Activated naive CD8-positive, alpha-beta T cell treated with anti-CD3 and anti-CD28 coated beads, Interleukin-2, amount 50 U/mL, for 16 hours (primary cell): ENCODE data around the gene TMPRSS3.
"Not testable (repeated sequence)": the region's sequence is repeated elsewhere in the genome, so short reads cannot be mapped to it uniquely, and the experiment has no call there.

Experiments used
- DNase-seq: peaks from one replicate; pipeline ENCODE4 v3.0.0-alpha.2; 2020; ENCODE audit warnings: low read depth, low spot score

Gene TMPRSS3

DNA sequence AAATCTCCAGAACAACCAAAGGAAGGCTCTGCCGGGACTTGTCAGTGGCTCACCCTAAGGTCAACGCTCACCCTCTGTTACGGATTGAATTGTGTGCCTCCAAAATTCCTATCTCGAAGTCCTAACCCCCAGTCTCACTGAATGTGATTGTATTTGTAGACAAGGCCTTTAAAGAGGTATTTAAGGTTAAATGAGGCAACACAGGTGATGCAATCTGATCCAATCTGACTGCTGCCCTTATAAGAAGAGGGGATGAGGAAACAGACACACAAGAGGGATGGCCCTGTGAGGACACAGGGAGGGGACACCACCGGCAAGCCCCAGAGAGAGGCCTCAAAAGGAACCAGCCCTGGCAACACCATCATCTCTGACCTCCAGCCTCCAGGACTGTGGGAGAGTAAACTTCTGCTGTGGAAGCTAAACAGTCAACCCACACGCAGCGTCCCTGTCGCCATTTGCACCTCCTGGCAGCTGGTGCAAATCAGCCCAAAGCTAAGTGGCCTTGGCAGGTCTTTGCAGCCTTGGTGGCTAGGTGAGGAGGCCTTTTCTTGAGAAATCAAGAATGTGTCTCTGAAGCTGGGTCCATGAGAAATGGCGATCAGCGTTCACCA is 32.1 kb upstream of the TMPRSS3 start:
- no peak for DNase-seq

DNA sequence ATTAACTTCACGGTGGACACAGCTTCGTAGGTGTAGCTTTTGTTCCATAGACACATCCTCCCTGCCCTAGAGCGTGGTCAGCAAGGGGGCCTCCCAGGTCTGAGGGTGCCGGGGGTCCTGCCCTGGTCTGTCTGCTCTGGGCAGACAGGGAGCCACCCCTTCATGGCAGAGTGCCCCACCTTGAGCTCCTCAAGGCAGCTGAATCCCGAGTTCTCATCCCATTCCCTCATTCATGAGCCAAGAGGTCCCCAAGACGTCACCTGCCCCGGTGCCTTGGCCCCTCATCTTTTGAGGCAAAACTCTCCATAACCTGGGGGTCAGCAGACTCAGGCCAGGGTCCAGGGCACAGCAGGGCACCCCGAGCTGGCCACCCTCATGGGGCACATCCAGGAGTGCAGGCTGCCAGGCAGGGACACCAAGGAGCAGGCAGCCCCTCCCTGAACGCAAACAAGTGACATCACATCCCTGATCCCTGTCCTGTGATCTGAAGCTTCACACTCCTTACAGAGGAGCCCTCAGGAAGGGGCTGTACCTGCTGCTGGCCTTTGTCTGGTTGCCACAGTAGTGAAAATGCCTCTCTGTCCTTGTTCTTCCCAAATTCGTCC is 31.1 kb upstream of the TMPRSS3 start:
- DNase-seq, result no peak

DNA sequence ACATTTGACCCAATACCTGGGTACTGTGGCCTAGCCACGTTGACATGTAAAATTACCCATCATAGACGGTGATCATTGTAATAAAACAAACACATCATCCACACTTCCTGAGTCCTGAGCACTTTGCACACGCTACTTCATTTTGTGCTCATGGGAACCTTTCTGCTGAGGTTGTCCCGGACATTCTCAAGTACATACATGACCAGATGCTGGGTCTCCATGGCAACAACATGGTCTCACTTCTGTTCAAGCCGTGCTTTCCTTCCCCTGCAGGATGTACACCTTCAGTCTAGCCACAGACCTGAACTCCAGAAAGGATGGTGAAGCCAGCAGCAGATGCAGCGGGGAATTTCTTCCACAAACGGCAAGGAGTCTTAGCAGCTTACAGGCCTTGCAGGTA is 30.6 kb upstream of the TMPRSS3 start:
- no peak for DNase-seq

DNA sequence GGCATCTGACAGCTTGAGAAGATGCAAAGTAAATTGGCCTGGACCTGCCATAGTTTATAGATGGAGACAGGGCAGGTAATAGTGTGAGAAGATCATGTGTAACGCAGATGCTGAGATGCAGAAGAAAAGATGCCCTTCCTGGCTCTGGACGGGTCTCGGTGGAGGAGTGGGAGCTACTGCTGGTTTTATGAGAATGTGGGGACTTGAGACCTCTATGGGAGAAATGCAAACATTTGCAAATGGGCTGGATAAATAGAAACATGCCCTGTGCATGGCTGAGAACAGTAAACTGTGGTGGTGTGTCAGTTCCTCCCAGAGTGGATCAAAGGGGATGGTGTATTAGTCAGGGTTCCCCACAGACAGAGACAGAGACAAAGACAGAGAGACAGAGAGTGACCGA is 29.7 kb upstream of the TMPRSS3 start:
- DNase-seq, result no peak

GRCh38 chr21:42424914-42425541 is 29.2 kb upstream of the TMPRSS3 start:
- no peak for DNase-seq

GRCh38 chr21:42423685-42424084 is 27.8 kb upstream of the TMPRSS3 start:
- DNase-seq, result no peak

GRCh38 chr21:42423197-42423675 is 27.4 kb upstream of the TMPRSS3 start:
- no peak for DNase-seq

DNA sequence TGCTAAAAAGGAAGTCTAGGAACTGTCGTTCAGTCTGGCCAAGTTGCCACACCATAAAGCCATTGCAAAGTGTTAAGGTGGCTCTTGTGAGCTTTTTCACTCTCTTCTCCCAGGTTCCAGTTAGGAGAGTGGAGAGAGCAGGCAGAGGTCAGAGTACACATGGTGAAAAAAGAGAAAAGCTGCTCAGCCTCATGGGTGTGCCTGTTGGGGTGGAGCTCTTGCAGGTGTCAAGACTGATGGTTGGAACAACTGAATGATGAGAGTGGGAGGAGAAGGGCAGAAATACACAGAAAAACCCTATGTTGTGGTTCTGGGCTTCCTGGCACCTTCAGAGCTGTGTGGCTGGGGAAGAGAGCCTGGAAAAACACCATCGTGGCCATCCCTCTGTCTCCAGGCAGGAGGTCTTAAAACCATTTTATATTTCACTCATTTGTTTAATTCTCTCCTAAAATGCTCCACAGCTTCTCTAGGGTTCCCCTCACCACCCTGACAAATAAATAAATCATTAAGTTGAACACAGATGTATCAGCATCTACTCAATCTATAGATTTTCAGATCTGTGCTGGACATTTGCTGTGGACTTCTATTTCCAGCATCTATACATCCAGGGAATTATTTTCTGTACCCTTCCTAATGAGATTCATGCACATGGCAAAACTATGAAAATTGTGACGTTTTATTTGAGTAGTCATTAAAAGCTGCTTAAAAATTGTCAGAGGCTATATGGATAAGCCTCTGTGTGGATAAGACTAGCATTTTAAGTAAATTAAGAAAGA is 25.4 kb upstream of the TMPRSS3 start:
- no peak for DNase-seq

DNA sequence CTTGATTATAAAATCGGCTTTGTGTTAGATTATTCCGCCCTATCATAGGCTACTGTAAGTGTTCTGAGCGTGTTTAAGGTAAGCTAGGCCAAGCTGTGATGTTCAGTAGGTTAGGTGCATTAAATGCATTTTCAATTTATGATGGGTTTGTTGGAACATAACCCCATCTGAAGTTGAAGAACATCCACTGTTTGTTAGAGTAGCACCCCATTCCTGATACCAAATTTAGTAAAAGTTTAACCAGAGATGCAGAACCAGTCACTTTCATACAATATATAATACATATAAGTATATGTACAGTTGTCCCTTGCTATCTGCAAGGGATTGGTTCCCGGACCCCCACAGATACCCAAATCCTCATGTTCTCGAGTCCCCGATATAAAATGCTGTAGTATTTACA is 24.0 kb upstream of the TMPRSS3 start:
- DNase-seq, result no peak

GRCh38 chr21:42418886-42419285 is 23.0 kb upstream of the TMPRSS3 start:
- DNase-seq, result no peak

DNA sequence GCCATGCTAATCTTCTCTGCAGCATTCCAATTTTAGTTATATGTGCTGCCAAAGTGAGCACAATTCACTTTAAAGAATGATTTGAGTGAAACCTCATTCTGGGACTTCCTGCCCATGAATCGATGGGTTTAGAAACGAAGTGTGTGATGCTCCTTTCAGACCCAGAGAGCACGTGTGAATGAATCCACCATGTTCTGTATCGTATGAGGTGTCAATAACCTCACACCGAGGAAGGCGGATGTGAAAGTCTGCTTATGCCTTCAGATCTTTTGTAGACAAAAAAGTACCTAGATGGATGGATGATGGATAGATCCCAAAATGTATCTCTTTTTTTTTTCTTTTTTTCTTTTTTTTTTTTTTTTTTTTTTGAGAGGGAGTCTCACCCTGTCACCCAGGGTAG is 21.7 kb upstream of the TMPRSS3 start:
- no peak for DNase-seq

DNA sequence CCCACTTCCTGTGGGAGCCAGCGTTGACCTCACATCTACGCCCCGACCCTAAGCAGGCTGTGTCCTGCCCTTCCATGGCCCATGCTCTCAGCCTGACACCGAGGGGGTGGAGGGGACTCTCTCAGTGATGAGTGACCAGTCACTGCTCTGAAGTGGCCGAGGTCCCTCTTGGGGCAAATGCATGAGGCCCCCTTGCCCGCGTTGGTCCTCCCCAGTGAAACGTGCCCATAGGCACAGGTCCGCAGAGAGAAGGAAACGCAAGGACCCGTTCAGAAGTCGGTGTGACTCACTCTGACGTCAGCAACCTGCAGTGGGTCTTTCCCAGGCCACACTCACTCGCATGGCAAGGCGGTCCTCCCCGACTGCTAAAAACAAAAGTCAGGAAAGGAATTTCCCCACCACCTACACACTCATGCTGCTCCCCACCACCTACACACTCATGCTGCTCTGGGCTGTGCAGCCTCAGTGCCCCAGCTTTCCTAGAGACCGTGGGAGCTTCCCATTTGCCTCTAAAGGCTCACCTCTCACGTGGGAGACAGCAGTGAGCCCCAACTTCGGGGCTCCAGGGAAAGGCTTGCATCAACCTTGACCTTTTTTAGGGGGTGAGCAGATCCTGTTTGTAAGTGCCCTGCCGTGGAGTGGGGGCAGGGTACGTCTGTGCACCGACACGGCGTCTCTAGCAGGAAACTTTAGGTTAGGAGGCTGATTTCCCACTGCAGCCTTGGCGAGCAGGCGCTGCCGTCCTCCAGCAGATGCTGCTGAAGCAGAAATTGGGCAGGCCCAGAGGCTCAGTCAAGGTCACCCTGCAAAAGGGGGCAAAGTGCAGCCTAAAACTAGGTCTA is 19.3 kb upstream of the TMPRSS3 start:
- DNase-seq, result peak; percentile 92

GRCh38 chr21:42414553-42414927 is 18.7 kb upstream of the TMPRSS3 start:
- DNase-seq, result no peak

DNA sequence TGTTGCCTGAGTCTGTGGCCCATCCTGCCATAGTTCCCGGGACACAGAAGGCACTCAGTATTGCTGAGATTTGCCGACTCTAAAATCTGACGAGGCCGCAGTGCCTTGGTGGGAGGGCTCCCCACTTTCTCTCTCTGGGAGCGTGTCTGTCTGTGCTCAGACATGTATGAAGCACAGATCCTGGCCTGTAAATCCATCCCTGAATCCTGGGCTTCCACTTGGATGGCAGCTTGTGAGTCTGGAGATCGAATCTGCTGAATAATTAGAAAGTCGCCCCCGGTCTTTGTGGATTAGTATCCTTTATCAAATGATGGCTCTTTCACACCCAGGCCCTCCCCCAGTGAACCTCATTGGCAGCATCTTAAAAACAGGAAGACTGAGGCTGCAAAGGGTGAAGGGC is 18.2 kb upstream of the TMPRSS3 start:
- DNase-seq, result no peak

DNA sequence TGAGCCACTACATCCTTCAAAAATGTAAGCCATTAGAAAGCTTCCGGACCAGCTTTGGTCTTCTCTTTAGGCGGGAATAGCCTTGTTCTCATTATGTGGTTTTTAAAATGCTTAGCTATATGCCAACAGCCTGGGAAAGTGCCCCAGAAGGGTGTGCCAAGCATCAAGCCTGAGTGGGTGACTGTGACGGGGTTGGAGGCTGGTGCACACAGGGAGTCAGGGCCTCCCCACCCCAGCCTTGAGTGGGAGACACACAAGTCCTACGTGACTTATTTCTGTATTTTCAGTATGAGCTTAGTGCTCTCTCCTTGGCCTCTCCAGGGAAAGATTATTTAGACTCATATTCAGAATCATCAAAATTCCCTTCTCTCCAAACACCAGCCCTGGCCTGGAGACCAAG is 17.6 kb upstream of the TMPRSS3 start:
- no peak for DNase-seq

- no peak for DNase-seq
These were observed 17.2 kb upstream of the TMPRSS3 start for GRCh38 chr21:42413093-42413492.

DNA sequence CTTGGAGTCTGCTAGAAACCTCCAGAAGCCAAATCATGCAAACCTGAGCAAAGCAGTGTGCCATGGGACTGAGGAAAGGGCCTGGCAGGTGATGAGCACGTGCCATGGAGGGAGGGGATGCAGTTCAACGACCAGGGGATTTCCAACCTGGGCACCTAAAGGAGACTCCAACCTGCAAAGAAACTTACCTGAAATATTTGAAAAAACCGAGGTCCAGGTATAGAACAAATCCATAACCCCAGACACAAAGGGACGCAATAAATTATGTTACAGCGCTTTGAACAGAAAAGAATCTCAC is 16.7 kb upstream of the TMPRSS3 start:
- no peak for DNase-seq

DNA sequence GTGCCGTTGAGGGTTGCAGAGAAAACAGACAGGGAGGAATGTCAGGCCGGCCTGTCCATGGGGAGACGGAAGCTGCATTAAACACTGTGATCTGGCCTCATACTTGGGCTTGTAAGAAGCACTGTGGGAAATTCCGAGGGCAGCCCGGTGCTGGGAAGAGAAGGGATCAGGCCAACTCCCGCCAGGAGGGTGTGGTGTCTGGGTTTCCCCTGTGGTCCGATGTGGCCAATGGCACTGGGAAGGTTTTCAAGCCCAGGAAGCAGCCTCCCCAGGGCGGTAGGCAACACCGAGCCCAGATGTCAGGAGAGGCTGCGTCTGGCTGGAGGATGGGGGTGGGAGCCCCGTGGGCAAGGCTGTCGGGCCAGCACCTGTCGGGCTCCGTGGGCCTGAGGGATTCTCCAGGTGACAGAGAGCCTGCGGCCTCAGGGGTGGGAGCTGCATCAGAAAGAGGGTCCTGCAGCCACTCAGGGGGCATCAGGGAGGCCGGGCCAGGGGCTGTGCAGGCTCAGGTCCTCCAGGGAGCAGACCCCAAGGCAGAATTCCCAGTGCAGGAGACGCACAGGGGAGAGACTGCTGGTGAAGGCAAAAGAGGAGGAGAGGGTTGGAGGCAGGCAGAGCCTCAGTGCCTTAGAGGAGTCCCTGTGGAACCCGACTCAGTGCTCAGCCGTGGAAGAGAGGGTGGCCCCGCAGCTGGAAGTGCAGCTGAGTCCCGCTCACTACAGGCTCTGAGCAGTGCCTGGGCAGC is 16.2 kb upstream of the TMPRSS3 start:
- DNase-seq, result no peak

- DNase-seq, result no peak
These were observed 15.5 kb upstream of the TMPRSS3 start for GRCh38 chr21:42411197-42411869.

DNA sequence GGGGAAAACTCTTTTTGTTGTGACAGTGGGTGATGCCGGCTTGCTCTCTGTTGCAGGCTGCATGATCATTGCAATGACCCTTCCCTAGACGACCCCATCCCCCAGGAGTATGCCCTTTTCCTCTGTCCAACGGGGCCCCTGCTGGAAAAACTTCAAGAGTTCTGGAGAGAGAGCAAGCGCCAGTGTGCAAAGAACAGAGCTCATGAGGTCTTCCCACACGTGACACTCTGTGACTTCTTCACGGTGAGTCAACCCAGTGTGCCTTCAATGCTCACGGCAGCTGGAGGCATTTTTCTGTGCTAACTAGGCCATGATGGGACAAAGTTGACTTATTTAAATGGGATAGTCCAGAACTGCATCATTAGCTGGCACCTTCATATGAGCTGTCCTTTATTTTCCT is 13.5 kb upstream of the TMPRSS3 start:
- no peak for DNase-seq

DNA sequence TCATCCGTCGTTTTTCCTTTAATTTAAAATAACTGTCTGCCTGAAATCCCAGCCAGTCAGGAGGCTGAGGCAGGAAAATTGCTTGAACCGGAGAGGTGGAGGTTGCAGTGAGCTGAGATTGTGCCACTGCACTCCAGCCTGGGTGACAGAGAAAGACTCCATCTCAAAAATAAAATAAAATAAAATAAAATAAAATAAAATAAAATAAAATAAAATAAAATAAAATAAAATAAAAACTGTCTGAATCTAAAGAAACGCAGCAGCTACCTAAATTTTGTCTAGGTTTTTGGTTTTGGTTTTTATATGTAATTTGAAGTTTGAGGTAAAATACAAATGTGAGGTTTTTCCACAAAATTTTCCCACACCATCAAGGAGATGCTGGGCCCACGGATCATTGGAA is 12.9 kb upstream of the TMPRSS3 start:
- not testable (repeated sequence) for DNase-seq
